Liver (tissue), 9 donors: Measurements from ENCODE around the gene ZBTB12. TPM values are rescaled to one million over a fixed set of nuclear protein-coding genes. Genes with fewer than 3 reads are reported as not detected.

Experiments used
- DNase-seq: peaks from one replicate; pipeline ENCODE4 v3.0.0-alpha.2; 2017; ENCODE audit warnings: low spot score
- H3K27ac ChIP-seq, 2 donors: one replicate each; pipeline ENCODE4 v1.7.0; 2013; ENCODE audit warnings: inconsistent platforms in 2 of 2, low read length in 2 of 2, control low read depth in 1 of 2, low read depth in 1 of 2, mild to moderate bottlenecking in 1 of 2
- H3K27me3 ChIP-seq, 4 donors: one replicate each; pipeline versions ENCODE4 v1.6.1 to v1.7.0; 2013; ENCODE audit warnings: low read length in 3 of 4, inconsistent platforms in 1 of 4, mild to moderate bottlenecking in 1 of 4, moderate library complexity in 1 of 4; ENCODE audit not compliant: control insufficient read depth in 4 of 4, insufficient read depth in 4 of 4
- H3K36me3 ChIP-seq, 4 donors: one replicate each; pipeline versions ENCODE4 v1.6.1 to v1.7.0; 2013; ENCODE audit warnings: low read length in 3 of 4, mild to moderate bottlenecking in 3 of 4, low read depth in 1 of 4, moderate library complexity in 1 of 4; ENCODE audit not compliant: control insufficient read depth in 4 of 4, insufficient read depth in 3 of 4
- H3K4me1 ChIP-seq, 4 donors: one replicate each; pipeline versions ENCODE4 v1.6.1 to v1.7.0; 2013; ENCODE audit warnings: low read length in 3 of 4, mild to moderate bottlenecking in 3 of 4, moderate library complexity in 1 of 4; ENCODE audit not compliant: control insufficient read depth in 4 of 4, insufficient read depth in 4 of 4
- H3K4me3 ChIP-seq, 3 donors: one replicate each; pipeline versions ENCODE4 v1.6.1 to v1.7.0; 2013; ENCODE audit warnings: low read length in 3 of 3, control low read depth in 1 of 3, low read depth in 1 of 3, mild to moderate bottlenecking in 1 of 3
- H3K9ac ChIP-seq, 2 donors: one replicate each; pipeline ENCODE4 v1.7.0; 2013; ENCODE audit warnings: low read length in 2 of 2, mild to moderate bottlenecking in 2 of 2, moderate library complexity in 2 of 2, control low read depth in 1 of 2, low read depth in 1 of 2
- H3K9me3 ChIP-seq, 4 donors: one replicate each; pipeline versions ENCODE4 v1.6.1 to v1.7.0; 2013; ENCODE audit warnings: low read length in 3 of 4; ENCODE audit not compliant: control insufficient read depth in 4 of 4
- FOXA2 ChIP-seq: IDR thresholded peaks from 2 replicates; pipeline ENCODE4 v1.6.1; 2016; ENCODE audit warnings: antibody characterized with exemption
- NR2F2 ChIP-seq: IDR thresholded peaks from 2 replicates; pipeline ENCODE4 v1.6.1; 2016; ENCODE audit warnings: antibody characterized with exemption
- RXRA ChIP-seq, 2 donors: IDR thresholded peaks; 2 replicates each; pipeline ENCODE4 v1.6.1; 2017 to 2018; ENCODE audit warnings: antibody characterized with exemption in 2 of 2, mild to moderate bottlenecking in 1 of 2
- SP1 ChIP-seq: IDR thresholded peaks from 2 replicates; pipeline ENCODE4 v1.6.1; 2018; ENCODE audit warnings: antibody characterized with exemption, mild to moderate bottlenecking
- YY1 ChIP-seq: IDR thresholded peaks from 2 replicates; pipeline ENCODE4 v1.6.1; 2016; ENCODE audit warnings: antibody characterized with exemption, mild to moderate bottlenecking
- WGBS: extraction: QIAGEN DNeasy Blood & Tissue Kit; methylation state at CpG from one replicate; pipeline ENCODE4 v1.1.7; 2013; 5-methylcytosine and 5-hydroxymethylcytosine counted together
- polyA plus RNA-seq, 2 donors: library from polyadenylated mRNA; stranded (reverse) in 1 of 2; unstranded in 1 of 2; fragments of 200-250 nt in 1 of 2; fragments of >200 nt in 1 of 2; fragmentation: Nextera tagmentation in 1 of 2; extraction: Ambion mirVana in 1 of 2; gene quantifications; one replicate each; pipeline versions ENCODE4 v1.2.1 to v1.2.3, GENCODE V29; 2013 to 2015
- total RNA-seq, 2 donors: library from RNA; depleted of rRNA; stranded (reverse); fragments of >200 nt; gene quantifications; one replicate each; pipeline ENCODE4 v1.2.3, GENCODE V29; 2014
- TF ChIP-seq, protein P1 (sequence below): IDR thresholded peaks from 2 replicates; pipeline ENCODE4 v1.6.1; 2016; ENCODE audit warnings: antibody characterized with exemption, mild to moderate bottlenecking
- TF ChIP-seq, protein P2 (sequence below): IDR thresholded peaks from 2 replicates; pipeline ENCODE4 v1.6.1; 2016; ENCODE audit warnings: antibody characterized with exemption
- TF ChIP-seq, protein P3 (sequence below): IDR thresholded peaks from 2 replicates; pipeline ENCODE4 v1.6.1; 2016; ENCODE audit warnings: antibody characterized with exemption
- donor health status: healthy.
- donor health status: healthy.
- donor health status: healthy.
- donor health status: healthy.
- donor health status: healthy.

Gene ZBTB12
- total and polyA plus RNA-seq, 4 donors = 0.25 to 2.3 (median 0.83) TPM; not detected in 1

DNA sequence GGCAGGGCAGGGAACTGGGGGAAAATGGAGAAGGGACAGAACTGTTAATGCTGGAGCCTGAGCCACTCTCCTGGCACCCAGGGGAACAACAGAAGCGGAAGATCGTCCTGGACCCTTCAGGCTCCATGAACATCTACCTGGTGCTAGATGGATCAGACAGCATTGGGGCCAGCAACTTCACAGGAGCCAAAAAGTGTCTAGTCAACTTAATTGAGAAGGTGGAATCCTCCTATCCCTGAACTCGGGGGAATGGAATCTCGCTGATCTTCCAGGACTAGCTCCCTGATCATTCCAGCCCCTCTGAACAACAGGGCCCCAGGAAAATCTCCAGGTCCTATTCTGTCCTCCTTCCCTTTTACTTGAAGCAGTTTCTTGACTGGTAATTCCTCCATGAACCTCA is 46.0 kb upstream of the ZBTB12 start:
- H3K9ac ChIP-seq = peak overlapping the region in 1 of 2 donors; percentile 96
- H3K4me3 ChIP-seq = peak overlapping the region; percentile 64 to 97 (median 81)

DNA sequence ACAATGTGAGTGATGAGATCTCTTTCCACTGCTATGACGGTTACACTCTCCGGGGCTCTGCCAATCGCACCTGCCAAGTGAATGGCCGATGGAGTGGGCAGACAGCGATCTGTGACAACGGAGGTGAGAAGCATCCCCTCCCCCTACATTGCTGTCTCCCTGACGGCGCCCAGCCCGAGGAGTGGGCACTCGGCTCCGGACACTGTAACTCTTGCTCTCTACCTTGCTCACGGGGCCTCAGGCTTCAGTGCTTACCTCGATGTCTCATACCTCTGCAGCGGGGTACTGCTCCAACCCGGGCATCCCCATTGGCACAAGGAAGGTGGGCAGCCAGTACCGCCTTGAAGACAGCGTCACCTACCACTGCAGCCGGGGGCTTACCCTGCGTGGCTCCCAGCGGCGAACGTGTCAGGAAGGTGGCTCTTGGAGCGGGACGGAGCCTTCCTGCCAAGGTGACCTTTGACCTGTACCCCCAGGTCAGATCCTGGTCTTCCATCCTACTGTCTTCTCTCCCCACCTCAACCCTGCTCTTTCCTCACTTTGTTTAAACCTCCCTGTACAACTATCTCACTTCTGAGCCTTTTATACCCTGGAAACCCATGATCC is 45.3 kb upstream of the ZBTB12 start:
- no peak for DNase-seq
- 41% methylated on average over 24 of the region's 24 CpGs for WGBS
- Histone ChIP-seq H3K9ac (peak overlapping the region; percentile 80 to 96), H3K27ac (peak overlapping the region; percentile 71 to 93), H3K4me1 (peaks cover 7 to 59% (median 34%) of the 10 kb centered on the region in 4 donors), H3K36me3 (peaks cover 2 to 58% (median 45%) of the 10 kb centered on the region in 4 donors), H3K4me3 (peak overlapping the region; percentile 64 to 97 (median 81)), H3K9me3 (no peaks in the 10 kb centered on the region), H3K27me3 (no peaks in the 10 kb centered on the region)
- TF ChIP-seq, protein P1, sequence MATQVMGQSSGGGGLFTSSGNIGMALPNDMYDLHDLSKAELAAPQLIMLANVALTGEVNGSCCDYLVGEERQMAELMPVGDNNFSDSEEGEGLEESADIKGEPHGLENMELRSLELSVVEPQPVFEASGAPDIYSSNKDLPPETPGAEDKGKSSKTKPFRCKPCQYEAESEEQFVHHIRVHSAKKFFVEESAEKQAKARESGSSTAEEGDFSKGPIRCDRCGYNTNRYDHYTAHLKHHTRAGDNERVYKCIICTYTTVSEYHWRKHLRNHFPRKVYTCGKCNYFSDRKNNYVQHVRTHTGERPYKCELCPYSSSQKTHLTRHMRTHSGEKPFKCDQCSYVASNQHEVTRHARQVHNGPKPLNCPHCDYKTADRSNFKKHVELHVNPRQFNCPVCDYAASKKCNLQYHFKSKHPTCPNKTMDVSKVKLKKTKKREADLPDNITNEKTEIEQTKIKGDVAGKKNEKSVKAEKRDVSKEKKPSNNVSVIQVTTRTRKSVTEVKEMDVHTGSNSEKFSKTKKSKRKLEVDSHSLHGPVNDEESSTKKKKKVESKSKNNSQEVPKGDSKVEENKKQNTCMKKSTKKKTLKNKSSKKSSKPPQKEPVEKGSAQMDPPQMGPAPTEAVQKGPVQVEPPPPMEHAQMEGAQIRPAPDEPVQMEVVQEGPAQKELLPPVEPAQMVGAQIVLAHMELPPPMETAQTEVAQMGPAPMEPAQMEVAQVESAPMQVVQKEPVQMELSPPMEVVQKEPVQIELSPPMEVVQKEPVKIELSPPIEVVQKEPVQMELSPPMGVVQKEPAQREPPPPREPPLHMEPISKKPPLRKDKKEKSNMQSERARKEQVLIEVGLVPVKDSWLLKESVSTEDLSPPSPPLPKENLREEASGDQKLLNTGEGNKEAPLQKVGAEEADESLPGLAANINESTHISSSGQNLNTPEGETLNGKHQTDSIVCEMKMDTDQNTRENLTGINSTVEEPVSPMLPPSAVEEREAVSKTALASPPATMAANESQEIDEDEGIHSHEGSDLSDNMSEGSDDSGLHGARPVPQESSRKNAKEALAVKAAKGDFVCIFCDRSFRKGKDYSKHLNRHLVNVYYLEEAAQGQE = no peak
- TF ChIP-seq SP1 (no peak), FOXA2 (no peak), RXRA (IDR thresholded peaks at IDR 0.05) (peak in 1 of 2 donors; percentile 29), NR2F2 (peak; percentile 60), YY1 (no peak)
- TF ChIP-seq, protein P2, sequence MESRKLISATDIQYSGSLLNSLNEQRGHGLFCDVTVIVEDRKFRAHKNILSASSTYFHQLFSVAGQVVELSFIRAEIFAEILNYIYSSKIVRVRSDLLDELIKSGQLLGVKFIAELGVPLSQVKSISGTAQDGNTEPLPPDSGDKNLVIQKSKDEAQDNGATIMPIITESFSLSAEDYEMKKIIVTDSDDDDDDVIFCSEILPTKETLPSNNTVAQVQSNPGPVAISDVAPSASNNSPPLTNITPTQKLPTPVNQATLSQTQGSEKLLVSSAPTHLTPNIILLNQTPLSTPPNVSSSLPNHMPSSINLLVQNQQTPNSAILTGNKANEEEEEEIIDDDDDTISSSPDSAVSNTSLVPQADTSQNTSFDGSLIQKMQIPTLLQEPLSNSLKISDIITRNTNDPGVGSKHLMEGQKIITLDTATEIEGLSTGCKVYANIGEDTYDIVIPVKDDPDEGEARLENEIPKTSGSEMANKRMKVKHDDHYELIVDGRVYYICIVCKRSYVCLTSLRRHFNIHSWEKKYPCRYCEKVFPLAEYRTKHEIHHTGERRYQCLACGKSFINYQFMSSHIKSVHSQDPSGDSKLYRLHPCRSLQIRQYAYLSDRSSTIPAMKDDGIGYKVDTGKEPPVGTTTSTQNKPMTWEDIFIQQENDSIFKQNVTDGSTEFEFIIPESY = no peak
- TF ChIP-seq, protein P3, sequence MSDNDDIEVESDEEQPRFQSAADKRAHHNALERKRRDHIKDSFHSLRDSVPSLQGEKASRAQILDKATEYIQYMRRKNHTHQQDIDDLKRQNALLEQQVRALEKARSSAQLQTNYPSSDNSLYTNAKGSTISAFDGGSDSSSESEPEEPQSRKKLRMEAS = no peak

More for the DNA sequence above, 46.0 kb upstream of the ZBTB12 start:
- no peaks in the 10 kb centered on the region for H3K9me3 ChIP-seq
- WGBS = 81% methylated on average over 4 of the region's 4 CpGs
- no peak for DNase-seq
- no peaks in the 10 kb centered on the region for H3K27me3 ChIP-seq
- TF ChIP-seq, protein P1 = no peak
- peak; percentile 4 for TF ChIP-seq SP1
- peak overlapping the region; percentile 71 to 93 for H3K27ac ChIP-seq
- H3K36me3 ChIP-seq = peaks cover 2 to 52% (median 42%) of the 10 kb centered on the region in 4 donors
- peaks cover 7 to 53% (median 34%) of the 10 kb centered on the region in 4 donors for H3K4me1 ChIP-seq
